ENCODE results near the gene DDX27. TPM values are rescaled to one million over a fixed set of nuclear protein-coding genes. Genes with fewer than 3 reads are reported as not detected.

The DDX27 gene
- total and polyA plus RNA-seq, 2 experiments from 2014 or later = 29.1 to 33.9 TPM

DNA sequence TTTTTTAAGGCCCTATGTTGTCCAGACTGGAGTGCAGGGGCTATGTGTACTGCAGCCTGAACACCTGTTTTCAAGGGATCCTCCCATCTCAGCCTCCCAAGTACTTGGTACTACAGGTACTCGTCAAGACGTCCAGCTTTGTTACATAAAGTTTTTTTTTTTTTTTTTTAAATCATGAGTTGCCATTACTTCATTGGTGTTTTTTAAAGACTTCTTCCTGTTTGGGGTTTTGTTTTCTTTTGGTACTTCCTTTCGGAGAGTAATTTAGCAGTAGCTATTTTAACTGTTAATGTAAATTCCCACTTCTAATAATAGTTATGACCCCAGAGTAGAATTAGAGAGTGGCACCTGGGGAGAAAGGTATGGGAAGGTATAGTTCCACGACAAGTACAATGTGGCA is 48.1 kb downstream of the DDX27 start:
- TF ChIP-seq, protein P1, sequence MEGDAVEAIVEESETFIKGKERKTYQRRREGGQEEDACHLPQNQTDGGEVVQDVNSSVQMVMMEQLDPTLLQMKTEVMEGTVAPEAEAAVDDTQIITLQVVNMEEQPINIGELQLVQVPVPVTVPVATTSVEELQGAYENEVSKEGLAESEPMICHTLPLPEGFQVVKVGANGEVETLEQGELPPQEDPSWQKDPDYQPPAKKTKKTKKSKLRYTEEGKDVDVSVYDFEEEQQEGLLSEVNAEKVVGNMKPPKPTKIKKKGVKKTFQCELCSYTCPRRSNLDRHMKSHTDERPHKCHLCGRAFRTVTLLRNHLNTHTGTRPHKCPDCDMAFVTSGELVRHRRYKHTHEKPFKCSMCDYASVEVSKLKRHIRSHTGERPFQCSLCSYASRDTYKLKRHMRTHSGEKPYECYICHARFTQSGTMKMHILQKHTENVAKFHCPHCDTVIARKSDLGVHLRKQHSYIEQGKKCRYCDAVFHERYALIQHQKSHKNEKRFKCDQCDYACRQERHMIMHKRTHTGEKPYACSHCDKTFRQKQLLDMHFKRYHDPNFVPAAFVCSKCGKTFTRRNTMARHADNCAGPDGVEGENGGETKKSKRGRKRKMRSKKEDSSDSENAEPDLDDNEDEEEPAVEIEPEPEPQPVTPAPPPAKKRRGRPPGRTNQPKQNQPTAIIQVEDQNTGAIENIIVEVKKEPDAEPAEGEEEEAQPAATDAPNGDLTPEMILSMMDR (IDR thresholded peaks at IDR 0.05; ENCODE audit: poor library complexity) = no peak
- TF ChIP-seq EZH2 (IDR thresholded peaks at IDR 0.05; ENCODE audit: borderline replicate concordance) = no peak
- no peak for TF ChIP-seq EZH2phosphoT487 (IDR thresholded peaks at IDR 0.05; ENCODE audit: low read depth, severe bottlenecking, unreplicated experiment)
- Histone ChIP-seq H4K20me1 (ENCODE audit: insufficient read depth, poor library complexity, severe bottlenecking) (peaks cover 29% of the 10 kb centered on the region), H3K9me3 (ENCODE audit: low read depth) (no peaks in the 10 kb centered on the region), H3K9me2 (replicated peaks; ENCODE audit: insufficient read depth) (no peaks in the 10 kb centered on the region), H3K27ac (no peak overlapping the region), H3K4me3 (no peak overlapping the region), H3K79me2 (peaks cover 73% of the 10 kb centered on the region), H3K36me3 (replicated peaks; ENCODE audit: insufficient read depth, low read depth) (no peaks in the 10 kb centered on the region), H3K4me1 (ENCODE audit: insufficient read depth) (no peaks in the 10 kb centered on the region), H2AFZ (no peak overlapping the region), H3K4me2 (no peak overlapping the region), H3K27me3 (no peaks in the 10 kb centered on the region)
- DNase-seq (ENCODE audit: low spot score) = peak; percentile 0
- WGBS (ENCODE audit: low lambda C conversion rate, missing lambda C conversion rate) = 92% methylated on average over 4 of the region's 4 CpGs

DNA sequence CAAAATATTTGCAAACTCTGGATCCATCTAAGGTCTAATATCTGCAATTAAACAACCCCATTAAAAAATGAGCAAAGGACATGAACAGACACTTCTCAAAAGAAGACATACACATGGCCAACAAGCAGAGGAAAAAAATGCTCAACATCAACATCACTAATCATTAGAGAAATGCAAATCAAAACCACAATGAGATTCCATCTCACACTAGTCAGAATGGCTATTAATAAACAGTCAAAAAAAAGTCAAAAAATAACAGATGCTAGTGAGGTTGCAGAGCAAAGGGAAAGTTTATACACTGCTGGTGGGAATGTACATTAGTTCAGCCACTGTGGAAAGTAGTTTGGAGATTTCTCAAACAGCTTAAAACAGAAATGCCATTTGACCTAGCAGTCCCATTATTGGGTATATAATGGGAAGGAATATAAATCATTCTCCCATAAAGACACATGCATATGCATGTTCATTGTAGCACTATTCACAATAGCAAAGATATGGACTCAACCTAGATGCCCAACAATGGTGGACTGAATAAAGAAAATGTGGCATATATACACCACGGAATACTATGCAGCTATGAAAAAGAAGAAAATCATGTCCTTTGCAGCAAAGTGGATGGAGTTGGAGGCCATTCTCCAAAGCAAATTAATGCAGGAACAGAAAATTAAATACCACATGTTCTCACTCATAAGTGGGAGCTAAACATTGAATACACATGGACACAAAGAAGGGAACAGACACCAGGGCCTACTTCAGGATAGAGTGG is 49.6 kb downstream of the DDX27 start:
- Histone ChIP-seq H2AFZ (no peak overlapping the region), H3K36me3 (replicated peaks; ENCODE audit: insufficient read depth, low read depth) (no peaks in the 10 kb centered on the region), H3K4me2 (peak overlapping the region; percentile 3), H3K4me3 (no peak overlapping the region), H3K79me2 (peaks cover 85% of the 10 kb centered on the region), H3K27ac (no peak overlapping the region), H3K4me1 (ENCODE audit: insufficient read depth) (no peaks in the 10 kb centered on the region), H4K20me1 (ENCODE audit: insufficient read depth, poor library complexity, severe bottlenecking) (peaks cover 29% of the 10 kb centered on the region), H3K9me3 (ENCODE audit: low read depth) (no peaks in the 10 kb centered on the region), H3K9me2 (replicated peaks; ENCODE audit: insufficient read depth) (no peaks in the 10 kb centered on the region), H3K27me3 (no peaks in the 10 kb centered on the region)
- no peak for DNase-seq (ENCODE audit: low spot score)
- TF ChIP-seq EZH2phosphoT487 (IDR thresholded peaks at IDR 0.05; ENCODE audit: low read depth, severe bottlenecking, unreplicated experiment) = no peak
- TF ChIP-seq, protein P1 (IDR thresholded peaks at IDR 0.05; ENCODE audit: poor library complexity) = no peak
- no peak for TF ChIP-seq EZH2 (IDR thresholded peaks at IDR 0.05; ENCODE audit: borderline replicate concordance)
- 100% methylated on average over 1 of the region's 1 CpG for WGBS (ENCODE audit: low lambda C conversion rate, missing lambda C conversion rate)

DNA sequence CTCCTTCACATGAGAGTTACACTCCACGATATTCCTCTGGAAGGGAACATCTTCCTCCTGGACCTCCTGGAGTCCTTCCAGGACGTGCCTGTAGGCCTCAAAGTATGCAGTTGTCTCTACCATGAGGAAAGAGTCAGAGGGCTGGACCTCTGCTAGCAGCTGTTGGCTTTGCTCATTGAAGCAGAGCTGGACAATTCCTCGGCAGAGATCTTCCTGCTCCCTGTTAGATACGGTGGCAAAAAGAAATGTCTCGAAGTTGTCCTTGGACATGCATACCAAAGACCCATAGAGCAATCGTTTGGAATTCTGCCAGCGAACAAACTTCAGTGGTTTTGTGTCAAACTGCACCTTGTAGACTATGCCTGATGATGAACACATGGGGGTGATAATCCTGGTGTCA is 51.0 kb downstream of the DDX27 start:
- no peaks in the 10 kb centered on the region for H3K9me3 ChIP-seq (ENCODE audit: low read depth)
- peaks cover 23% of the 10 kb centered on the region for H4K20me1 ChIP-seq (ENCODE audit: insufficient read depth, poor library complexity, severe bottlenecking)
- no peak overlapping the region for H2AFZ ChIP-seq
- H3K36me3 ChIP-seq (replicated peaks; ENCODE audit: insufficient read depth, low read depth) = no peaks in the 10 kb centered on the region
- DNase-seq (ENCODE audit: low spot score) = no peak
- no peak overlapping the region for H3K4me3 ChIP-seq
- no peaks in the 10 kb centered on the region for H3K9me2 ChIP-seq (replicated peaks; ENCODE audit: insufficient read depth)
- H3K4me1 ChIP-seq (ENCODE audit: insufficient read depth) = no peaks in the 10 kb centered on the region
- H3K27ac ChIP-seq = no peak overlapping the region
- TF ChIP-seq EZH2phosphoT487 (IDR thresholded peaks at IDR 0.05; ENCODE audit: low read depth, severe bottlenecking, unreplicated experiment) (no peak), EZH2 (IDR thresholded peaks at IDR 0.05; ENCODE audit: borderline replicate concordance) (no peak)
- TF ChIP-seq, protein P1 (IDR thresholded peaks at IDR 0.05; ENCODE audit: poor library complexity) = no peak
- no peaks in the 10 kb centered on the region for H3K27me3 ChIP-seq
- WGBS (ENCODE audit: low lambda C conversion rate, missing lambda C conversion rate) = 93% methylated on average over 7 of the region's 7 CpGs
- H3K79me2 ChIP-seq = peaks cover 90% of the 10 kb centered on the region
- H3K4me2 ChIP-seq = no peak overlapping the region
